ENCODE data around the gene OTOP3. TPM values are rescaled to one million over a fixed set of nuclear protein-coding genes. Genes with fewer than 3 reads are reported as not detected.

The OTOP3 gene
- total and polyA plus RNA-seq, 10 donors, result not detected

- intact Hi-C loops (cut with DNase I; ENCODE audit: low total_unique reads), result no loop called here
- Histone ChIP-seq H3K4me1 (peaks cover 3 to 53% (median 24%) of the 10 kb centered on the region in 6 donors), H3K36me3 (no peaks in the 10 kb centered on the region), H3K4me3 (peak overlapping the region; percentile 48 to 83 (median 58)), H3K27me3 (replicated peaks in 1 of 7) (peaks cover 0 to 57% (median 19%) of the 10 kb centered on the region in 7 donors), H3K27ac (peak overlapping the region in 7 of 8 donors; percentile 14 to 74 (median 69)), H3K9me3 (no peaks in the 10 kb centered on the region)
- DNase-seq, result no peak
- TF ChIP-seq POLR2A (IDR thresholded peaks at IDR 0.05), result no peak
- TF ChIP-seq POLR2AphosphoS5 (IDR thresholded peaks at IDR 0.05), result no peak
- no peak for TF ChIP-seq CTCF (IDR thresholded peaks at IDR 0.05 in 8 of 11, conservative IDR thresholded peaks at IDR 0.05 in 3 of 11)
- WGBS, 5 donors, result 72 to 92% (median 83%) methylated on average over 8 of the region's 8 CpGs
These were observed 35.6 kb downstream of the OTOP3 start for GRCh38 chr17:74971069-74971841.

GRCh38 chr17:74971842-74972106 is 36.1 kb downstream of the OTOP3 start:
- TF ChIP-seq POLR2AphosphoS5 (IDR thresholded peaks at IDR 0.05) (no peak), CTCF (IDR thresholded peaks at IDR 0.05 in 8 of 11, conservative IDR thresholded peaks at IDR 0.05 in 3 of 11) (no peak), POLR2A (IDR thresholded peaks at IDR 0.05) (no peak)
- Histone ChIP-seq H3K4me3 (peak overlapping the region; percentile 48 to 83 (median 58)), H3K27ac (peak overlapping the region in 7 of 8 donors; percentile 10 to 74 (median 63)), H3K4me1 (peaks cover 3 to 53% (median 24%) of the 10 kb centered on the region in 6 donors), H3K36me3 (no peaks in the 10 kb centered on the region), H3K9me3 (no peaks in the 10 kb centered on the region), H3K27me3 (replicated peaks in 1 of 7) (peaks cover 0 to 57% (median 19%) of the 10 kb centered on the region in 7 donors)
- 31 to 44% (median 42%) methylated on average over 1 to 9 of the region's 9 CpGs for WGBS, 5 donors
- DNase-seq, result no peak
- intact Hi-C loops (cut with DNase I; ENCODE audit: low total_unique reads), result no loop called here

- DNase-seq, result peak; percentile 93
- no peaks in the 10 kb centered on the region for H3K36me3 ChIP-seq
- H3K9me3 ChIP-seq, result no peaks in the 10 kb centered on the region
- TF ChIP-seq POLR2AphosphoS5 (IDR thresholded peaks at IDR 0.05) (peak; percentile 14 to 51 (median 41)), CTCF (IDR thresholded peaks at IDR 0.05 in 8 of 11, conservative IDR thresholded peaks at IDR 0.05 in 3 of 11) (no peak)
- intact Hi-C loops (cut with DNase I; ENCODE audit: low total_unique reads), result no loop called here
- peaks cover 3 to 53% (median 24%) of the 10 kb centered on the region in 6 donors for H3K4me1 ChIP-seq
- WGBS, 5 donors, result 2 to 8% (median 3%) methylated on average over 19 to 95 of the region's 95 CpGs
- H3K4me3 ChIP-seq, result peak within 1 kb of the TSS; percentile 48 to 83 (median 58)
- H3K27ac ChIP-seq, result peak within 1 kb of the TSS in 7 of 8 donors; percentile 10 to 74 (median 63)
- H3K27me3 ChIP-seq (replicated peaks in 1 of 7), result peaks cover 0 to 57% (median 19%) of the 10 kb centered on the region in 7 donors
These were observed 36.6 kb downstream of the OTOP3 start, which contains the start of gene HID1 for GRCh38 chr17:74972107-74972972. Gene HID1, minus strand, starts transcription at chr17:74972759. Its CDS starts 103 bp downstream, at chr17:74972656.

GRCh38 chr17:74972973-74973328 is 37.3 kb downstream of the OTOP3 start:
- WGBS, 5 donors, result 12 to 21% (median 14%) methylated on average over 17 of the region's 17 CpGs
- no peak for DNase-seq
- Histone ChIP-seq H3K9me3 (no peaks in the 10 kb centered on the region), H3K36me3 (no peaks in the 10 kb centered on the region), H3K4me1 (peaks cover 3 to 52% (median 24%) of the 10 kb centered on the region in 6 donors), H3K27me3 (replicated peaks in 1 of 7) (peaks cover 0 to 57% (median 19%) of the 10 kb centered on the region in 7 donors), H3K27ac (peak overlapping the region in 2 of 8 donors; percentile 41 to 69), H3K4me3 (peak overlapping the region; percentile 48 to 83 (median 58))
- TF ChIP-seq CTCF (IDR thresholded peaks at IDR 0.05 in 8 of 11, conservative IDR thresholded peaks at IDR 0.05 in 3 of 11) (no peak), POLR2A (IDR thresholded peaks at IDR 0.05) (no peak), POLR2AphosphoS5 (IDR thresholded peaks at IDR 0.05) (no peak)
- intact Hi-C loops (cut with DNase I; ENCODE audit: low total_unique reads), result no loop called here
